HepG2 (cell line): ENCODE measurements around the gene CPO. TPM values are rescaled to one million over a fixed set of nuclear protein-coding genes. Genes with fewer than 3 reads are reported as not detected.

ENCODE experiments used
- ATAC-seq: fragments of 200-7000 bp; cut with Tn5 transposase; 3 replicates; pipeline ENCODE4 v1.9.1; 2020; ENCODE audit warnings: mild to moderate bottlenecking, moderate library complexity
- BruUV-seq: library from RNA; stranded (reverse); fragments of 400-500 nt; replicated peaks from 2 replicates; lab custom pipeline; 2021; lab: Mats Ljungman, UMichigan
- CTCF ChIA-PET: fragments of 300-600 bp; formaldehyde crosslinking; extraction: SDS; loops from one replicate; lab custom pipeline; 2021; ENCODE audit warnings: low total read pairs, inconsistent platforms, low intra/inter-chr PET ratio; lab: Yijun Ruan, JAX
- POLR2A ChIA-PET: fragments of 350-600 bp; sonication (Branson Sonifier 250); formaldehyde crosslinking; loops from one replicate; lab custom pipeline; 2020; ENCODE audit warnings: antibody characterized with exemption, inconsistent platforms; lab: Yijun Ruan, JAX
- DNase-seq: peaks from one replicate; pipeline ENCODE4 v3.0.0-alpha.2; 2015; ENCODE audit warnings: low spot score
- FAIRE-seq: peaks from 3 replicates; lab custom pipeline; 2011; peaks lifted over from hg19 to GRCh38; lab: Jason Lieb, UNC
- H2AFZ ChIP-seq: one replicate; pipeline ENCODE4 v1.6.1; 2011; ENCODE audit warnings: low read length, inconsistent platforms
- H3K27ac ChIP-seq: fragments of 300-600 bp; 3 replicates; pipeline ENCODE4 v1.8.0; 2011; ENCODE audit warnings: mixed run types, mild to moderate bottlenecking, mixed read lengths, low read length, inconsistent platforms; ENCODE audit not compliant: insufficient read depth; ENCODE audit errors: extremely low read length
- H3K27me3 ChIP-seq, 2 experiments: fragments of 200-600 bp in 1 of 2; 2 replicates in 1 of 2; 3 replicates in 1 of 2; pipeline versions ENCODE4 v1.6.0 to v1.8.0; 2011; ENCODE audit warnings: low read length in 2 of 2, mild to moderate bottlenecking in 2 of 2, moderate library complexity in 2 of 2, inconsistent platforms in 1 of 2; ENCODE audit not compliant: insufficient read depth in 2 of 2, control insufficient read depth in 1 of 2
- H3K36me3 ChIP-seq, 2 experiments: fragments of 200-600 bp in 1 of 2; replicated peaks in 1 of 2; 2 replicates in 1 of 2; 3 replicates in 1 of 2; pipeline versions ENCODE4 v1.5.1 to v1.8.0; 2011; ENCODE audit warnings: low read length in 2 of 2, inconsistent platforms in 1 of 2; ENCODE audit not compliant: insufficient read depth in 2 of 2, control insufficient read depth in 1 of 2
- H3K4me1 ChIP-seq: 2 replicates; pipeline ENCODE4 v1.5.1; 2012; ENCODE audit warnings: low read length, inconsistent platforms; ENCODE audit not compliant: insufficient read depth
- H3K4me2 ChIP-seq: 2 replicates; pipeline ENCODE4 v1.6.0; 2011; ENCODE audit warnings: low read depth, low read length, inconsistent platforms
- H3K4me3 ChIP-seq, 3 experiments: fragments of 200-600 bp in 1 of 3; sonication (generic), shearing (Covaris generic) in 1 of 3; replicated peaks in 1 of 3; 2 replicates each; pipeline ENCODE4 v1.5.1; 2011 to 2016; ENCODE audit warnings: low read length in 3 of 3, inconsistent platforms in 2 of 3, low read depth in 2 of 3, mild to moderate bottlenecking in 2 of 3, control low read depth in 1 of 3, mixed read lengths in 1 of 3; ENCODE audit not compliant: insufficient read depth in 1 of 3
- H3K79me2 ChIP-seq: one replicate; pipeline ENCODE4 v1.6.1; 2011; ENCODE audit warnings: low read length, inconsistent platforms; ENCODE audit not compliant: insufficient read depth
- H3K9ac ChIP-seq: 2 replicates; pipeline ENCODE4 v1.6.0; 2011; ENCODE audit warnings: mild to moderate bottlenecking, low read depth, low read length, inconsistent platforms; ENCODE audit not compliant: insufficient read depth
- H3K9me3 ChIP-seq: 2 replicates; pipeline ENCODE4 v1.5.1; 2012; ENCODE audit warnings: mild to moderate bottlenecking, low read length
- H4K20me1 ChIP-seq: 2 replicates; pipeline ENCODE4 v1.6.0; 2011; ENCODE audit warnings: inconsistent platforms, mild to moderate bottlenecking, low read length, moderate library complexity; ENCODE audit not compliant: insufficient read depth
- RNF2 ChIP-seq: fragments of 450-650 bp; conservative IDR thresholded peaks from 2 replicates; pipeline ENCODE4 v1.6.1; 2016; ENCODE audit warnings: low read depth
- ZNF501 ChIP-seq: sonication (generic); formaldehyde crosslinking; IDR thresholded peaks from 2 replicates; pipeline ENCODE4 v1.5.1; 2020; ENCODE audit warnings: mild to moderate bottlenecking, moderate library complexity, missing genetic modification reagents
- ZNF788 ChIP-seq: sonication (generic); formaldehyde crosslinking; IDR thresholded peaks from 2 replicates; pipeline ENCODE4 v1.5.0; 2020; ENCODE audit warnings: mild to moderate bottlenecking, missing genetic modification reagents, borderline replicate concordance
- WGBS: methylation state at CpG from one replicate; pipeline ENCODE4 v1.1.6; 2017; ENCODE audit warnings: low lambda C conversion rate; 5-methylcytosine and 5-hydroxymethylcytosine counted together
- in situ Hi-C: cut with HindIII; loops from 2 replicates; pipeline ENCODE4 v1.10.0; 2017; ENCODE audit warnings: low pct_unique_long_range_greater_than_20kb; ENCODE audit not compliant: extremely low pct_ligation_motif_present
- intact Hi-C: fragments of 100-400 bp; cut with micrococcal nuclease; formaldehyde crosslinking; loops from one replicate; pipeline ENCODE4 v1.10.0; 2022; ENCODE audit not compliant: unreplicated experiment
- polyA plus RNA-seq, 8 experiments: library from polyadenylated mRNA; depleted of rRNA in 3 of 8; stranded (reverse) in 7 of 8; unstranded in 1 of 8; fragments of >200 nt; fragmentation: Illumina TruSeq in 4 of 8; extraction: Trizol in 4 of 8; gene quantifications; 2 replicates each; pipeline versions ENCODE4 v1.2.1 to v1.2.3, GENCODE V29; 2011 to 2016; ENCODE audit warnings: low read depth in 4 of 8, missing spikeins in 1 of 8, mixed read lengths in 1 of 8; ENCODE audit not compliant: insufficient read depth in 1 of 8
- total RNA-seq, 5 experiments: library from RNA; depleted of rRNA; stranded (reverse); fragments of >200 nt; fragmentation: Illumina TruSeq; extraction: Trizol; gene quantifications; 2 replicates each; pipeline ENCODE4 v1.2.3, GENCODE V29; 2016; ENCODE audit warnings: low read depth in 1 of 5
- TF ChIP-seq, protein P1 (sequence below): sonication (generic); formaldehyde crosslinking; IDR thresholded peaks from 2 replicates; pipeline ENCODE4 v1.5.1; 2020; ENCODE audit warnings: mild to moderate bottlenecking, missing genetic modification reagents, borderline replicate concordance
- TF ChIP-seq, protein P2 (sequence below): sonication (generic); formaldehyde crosslinking; IDR thresholded peaks from 2 replicates; pipeline ENCODE4 v1.4.0; 2020; ENCODE audit warnings: mild to moderate bottlenecking, missing genetic modification reagents

CPO gene
- total and polyA plus RNA-seq, 2 of the 13 experiments (the other 11 are each of a cell fraction or from before 2014, with no cell fraction given): 0.07 TPM; not detected in 1

DNA sequence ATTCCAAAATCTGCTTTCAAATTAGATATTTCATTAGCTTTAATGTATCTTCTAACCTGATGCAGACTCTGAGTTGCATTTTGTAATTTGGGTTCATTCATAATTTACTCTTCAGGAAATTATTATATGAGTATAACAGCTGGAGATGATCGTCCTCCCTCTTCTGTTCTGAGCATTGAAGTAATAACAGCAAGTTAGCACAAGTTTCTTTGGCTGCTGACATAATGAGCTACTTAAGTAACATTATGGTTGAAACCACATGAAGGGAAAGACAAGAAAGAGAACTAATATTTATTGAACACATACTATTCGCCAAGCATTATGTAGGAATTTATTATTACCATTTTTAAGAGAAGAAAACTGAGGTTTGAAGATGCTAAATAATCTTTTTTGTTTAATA is 75.1 kb downstream of the CPO start:
- no peaks in the 10 kb centered on the region for H3K9me3 ChIP-seq
- no peaks in the 10 kb centered on the region for H3K36me3 ChIP-seq
- in situ Hi-C loops: no loop called here
- no peaks in the 10 kb centered on the region for H3K4me1 ChIP-seq
- H3K27ac ChIP-seq: no peak overlapping the region
- no peak for DNase-seq
- no peak overlapping the region for H3K4me2 ChIP-seq
- 1% methylated on average over 2 of the region's 2 CpGs for WGBS
- no peak overlapping the region for H3K4me3 ChIP-seq
- CTCF ChIA-PET: no interaction called here
- intact Hi-C loops: no loop called here
- POLR2A ChIA-PET: no interaction called here
- H2AFZ ChIP-seq: no peak overlapping the region
- no peaks in the 10 kb centered on the region for H3K79me2 ChIP-seq
- BruUV-seq: no TSS peak
- no peak for ATAC-seq
- TF ChIP-seq ZNF501 (CRISPR knock-in tag) (no peak), ZNF788 (CRISPR knock-in tag) (no peak), RNF2 (no peak)
- TF ChIP-seq, protein P1, sequence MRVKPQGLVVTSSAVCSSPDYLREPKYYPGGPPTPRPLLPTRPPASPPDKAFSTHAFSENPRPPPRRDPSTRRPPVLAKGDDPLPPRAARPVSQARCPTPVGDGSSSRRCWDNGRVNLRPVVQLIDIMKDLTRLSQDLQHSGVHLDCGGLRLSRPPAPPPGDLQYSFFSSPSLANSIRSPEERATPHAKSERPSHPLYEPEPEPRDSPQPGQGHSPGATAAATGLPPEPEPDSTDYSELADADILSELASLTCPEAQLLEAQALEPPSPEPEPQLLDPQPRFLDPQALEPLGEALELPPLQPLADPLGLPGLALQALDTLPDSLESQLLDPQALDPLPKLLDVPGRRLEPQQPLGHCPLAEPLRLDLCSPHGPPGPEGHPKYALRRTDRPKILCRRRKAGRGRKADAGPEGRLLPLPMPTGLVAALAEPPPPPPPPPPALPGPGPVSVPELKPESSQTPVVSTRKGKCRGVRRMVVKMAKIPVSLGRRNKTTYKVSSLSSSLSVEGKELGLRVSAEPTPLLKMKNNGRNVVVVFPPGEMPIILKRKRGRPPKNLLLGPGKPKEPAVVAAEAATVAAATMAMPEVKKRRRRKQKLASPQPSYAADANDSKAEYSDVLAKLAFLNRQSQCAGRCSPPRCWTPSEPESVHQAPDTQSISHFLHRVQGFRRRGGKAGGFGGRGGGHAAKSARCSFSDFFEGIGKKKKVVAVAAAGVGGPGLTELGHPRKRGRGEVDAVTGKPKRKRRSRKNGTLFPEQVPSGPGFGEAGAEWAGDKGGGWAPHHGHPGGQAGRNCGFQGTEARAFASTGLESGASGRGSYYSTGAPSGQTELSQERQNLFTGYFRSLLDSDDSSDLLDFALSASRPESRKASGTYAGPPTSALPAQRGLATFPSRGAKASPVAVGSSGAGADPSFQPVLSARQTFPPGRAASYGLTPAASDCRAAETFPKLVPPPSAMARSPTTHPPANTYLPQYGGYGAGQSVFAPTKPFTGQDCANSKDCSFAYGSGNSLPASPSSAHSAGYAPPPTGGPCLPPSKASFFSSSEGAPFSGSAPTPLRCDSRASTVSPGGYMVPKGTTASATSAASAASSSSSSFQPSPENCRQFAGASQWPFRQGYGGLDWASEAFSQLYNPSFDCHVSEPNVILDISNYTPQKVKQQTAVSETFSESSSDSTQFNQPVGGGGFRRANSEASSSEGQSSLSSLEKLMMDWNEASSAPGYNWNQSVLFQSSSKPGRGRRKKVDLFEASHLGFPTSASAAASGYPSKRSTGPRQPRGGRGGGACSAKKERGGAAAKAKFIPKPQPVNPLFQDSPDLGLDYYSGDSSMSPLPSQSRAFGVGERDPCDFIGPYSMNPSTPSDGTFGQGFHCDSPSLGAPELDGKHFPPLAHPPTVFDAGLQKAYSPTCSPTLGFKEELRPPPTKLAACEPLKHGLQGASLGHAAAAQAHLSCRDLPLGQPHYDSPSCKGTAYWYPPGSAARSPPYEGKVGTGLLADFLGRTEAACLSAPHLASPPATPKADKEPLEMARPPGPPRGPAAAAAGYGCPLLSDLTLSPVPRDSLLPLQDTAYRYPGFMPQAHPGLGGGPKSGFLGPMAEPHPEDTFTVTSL (CRISPR knock-in tag): no peak
- TF ChIP-seq, protein P2, sequence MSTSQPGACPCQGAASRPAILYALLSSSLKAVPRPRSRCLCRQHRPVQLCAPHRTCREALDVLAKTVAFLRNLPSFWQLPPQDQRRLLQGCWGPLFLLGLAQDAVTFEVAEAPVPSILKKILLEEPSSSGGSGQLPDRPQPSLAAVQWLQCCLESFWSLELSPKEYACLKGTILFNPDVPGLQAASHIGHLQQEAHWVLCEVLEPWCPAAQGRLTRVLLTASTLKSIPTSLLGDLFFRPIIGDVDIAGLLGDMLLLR: no peak
- TF ChIP-seq, all 625 proteins: peak for 0
- no peak overlapping the region for H3K9ac ChIP-seq
- FAIRE-seq: no peak
- H3K27me3 ChIP-seq: peaks cover 0 to 3% of the 10 kb centered on the region in 2 experiments; a peak in 2 of 5 replicates
- no peaks in the 10 kb centered on the region for H4K20me1 ChIP-seq
